PC-9 (cell line): ENCODE measurements around the gene DACH1. TPM values are rescaled to one million over a fixed set of nuclear protein-coding genes. Genes with fewer than 3 reads are reported as not detected.

Experiments used
- BruUV-seq: library from RNA; stranded (reverse); fragments of 400-500 nt; replicated peaks from 2 replicates; lab custom pipeline; 2021; lab: Mats Ljungman, UMichigan
- CTCF ChIA-PET: fragments of 300-600 bp; sonication (Branson Sonifier 250); formaldehyde crosslinking; loops from one replicate; lab custom pipeline; 2022; ENCODE audit warnings: antibody characterized with exemption; lab: Charles Lee
- POLR2A ChIA-PET: fragments of 300-600 bp; sonication (Branson Sonifier 250); formaldehyde crosslinking; loops from one replicate; lab custom pipeline; 2022; ENCODE audit warnings: antibody characterized with exemption; ENCODE audit not compliant: unreplicated experiment; lab: Charles Lee
- DNase-seq, 2 experiments: peaks; one replicate each; pipeline versions ENCODE4 v3.0.0 to v3.0.0-alpha.2; 2015 to 2022; ENCODE audit warnings: mixed read lengths in 1 of 2
- H2AFZ ChIP-seq: fragments of 200-600 bp; sonication (generic); 2 replicates; pipeline ENCODE4 v1.8.1; 2017; ENCODE audit warnings: antibody characterized with exemption
- H3F3A ChIP-seq: fragments of 200-600 bp; sonication (generic); 2 replicates; pipeline ENCODE4 v1.8.1; 2017; ENCODE audit warnings: antibody characterized with exemption, mild to moderate bottlenecking, low read depth; ENCODE audit not compliant: insufficient read depth
- H3K27ac ChIP-seq: fragments of 200-600 bp; sonication (generic); 2 replicates; pipeline ENCODE4 v1.6.1; 2016; ENCODE audit warnings: mixed run types
- H3K27me3 ChIP-seq: fragments of 200-600 bp; sonication (generic); 2 replicates; pipeline ENCODE4 v1.6.1; 2016; ENCODE audit warnings: low read depth, mixed run types; ENCODE audit not compliant: insufficient read depth
- H3K36me3 ChIP-seq: fragments of 200-600 bp; sonication (generic); 2 replicates; pipeline ENCODE4 v1.6.1; 2016; ENCODE audit warnings: low read depth, mixed run types
- H3K4me1 ChIP-seq: fragments of 200-600 bp; sonication (generic); replicated peaks from 2 replicates; pipeline ENCODE4 v1.6.1; 2016; ENCODE audit warnings: mixed run types; ENCODE audit not compliant: insufficient read depth
- H3K4me2 ChIP-seq: fragments of 200-600 bp; sonication (generic); 2 replicates; pipeline ENCODE4 v1.6.1; 2017; ENCODE audit warnings: mixed run types
- H3K4me3 ChIP-seq: fragments of 200-600 bp; sonication (generic); 2 replicates; pipeline ENCODE4 v1.6.1; 2016; ENCODE audit warnings: mixed run types
- H3K79me2 ChIP-seq: fragments of 200-600 bp; sonication (generic); 2 replicates; pipeline ENCODE4 v1.6.1; 2017; ENCODE audit warnings: low read depth, mixed run types
- H3K9me2 ChIP-seq: fragments of 200-600 bp; sonication (generic); 2 replicates; pipeline ENCODE4 v1.8.1; 2017; ENCODE audit warnings: mild to moderate bottlenecking; ENCODE audit not compliant: insufficient read depth
- H3K9me3 ChIP-seq: fragments of 200-600 bp; sonication (generic); 2 replicates; pipeline ENCODE4 v1.8.1; 2016; ENCODE audit warnings: low read depth; ENCODE audit not compliant: insufficient read depth
- H4K20me1 ChIP-seq: fragments of 200-600 bp; sonication (generic); 2 replicates; pipeline ENCODE4 v1.8.1; 2017; ENCODE audit not compliant: insufficient read depth
- EZH2 ChIP-seq: fragments of 200-600 bp; sonication (generic); IDR thresholded peaks from 2 replicates; pipeline ENCODE4 v1.8.0; 2017; ENCODE audit warnings: antibody characterized with exemption, low read depth
- intact Hi-C: fragments of 100-400 bp; cut with micrococcal nuclease; formaldehyde crosslinking; loops from one replicate; pipeline ENCODE4 v1.10.0; 2022; ENCODE audit not compliant: unreplicated experiment
- total RNA-seq: library from RNA; stranded (reverse); gene quantifications from 2 replicates; pipeline ENCODE4 v1.2.3, GENCODE V29; 2021
- TF ChIP-seq, protein P1 (sequence below): fragments of 200-600 bp; sonication (generic); conservative IDR thresholded peaks from 2 replicates; pipeline ENCODE4 v1.6.1; 2017; ENCODE audit warnings: mixed run types, antibody characterized with exemption, mild to moderate bottlenecking, moderate library complexity

Gene DACH1
- total RNA-seq, 1 experiment from 2014 or later, result 1.5 TPM

DNA sequence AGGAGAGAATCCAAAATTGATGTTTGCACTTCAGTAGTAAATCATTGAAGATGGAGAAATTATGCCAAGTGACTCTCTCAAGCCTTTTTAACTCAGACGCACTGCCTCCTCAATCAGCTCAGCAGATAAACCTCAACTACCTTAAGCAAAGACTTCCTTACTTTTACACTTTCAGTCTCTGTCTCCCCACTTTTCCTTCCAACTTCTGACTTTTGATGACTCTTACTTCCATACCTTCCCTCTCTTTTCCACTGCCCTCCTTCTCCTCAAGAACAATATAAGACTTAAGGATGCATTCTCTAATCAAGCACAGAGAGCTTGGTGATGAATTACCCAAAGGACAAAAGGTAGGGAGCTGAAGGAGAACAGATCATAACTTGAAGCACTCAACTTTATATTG is 4.8 kb upstream of the DACH1 start:
- Histone ChIP-seq H2AFZ (no peak overlapping the region), H3K9me3 (no peaks in the 10 kb centered on the region), H3K4me3 (no peak overlapping the region), H3K79me2 (no peaks in the 10 kb centered on the region), H3F3A (no peaks in the 10 kb centered on the region), H3K9me2 (no peaks in the 10 kb centered on the region), H4K20me1 (no peaks in the 10 kb centered on the region), H3K27me3 (peaks cover 13% of the 10 kb centered on the region; the same call in 1 of the 2 replicates), H3K4me1 (no peaks in the 10 kb centered on the region), H3K4me2 (no peak overlapping the region), H3K27ac (no peak overlapping the region), H3K36me3 (no peaks in the 10 kb centered on the region)
- no peak for TF ChIP-seq EZH2
- TF ChIP-seq, protein P1, sequence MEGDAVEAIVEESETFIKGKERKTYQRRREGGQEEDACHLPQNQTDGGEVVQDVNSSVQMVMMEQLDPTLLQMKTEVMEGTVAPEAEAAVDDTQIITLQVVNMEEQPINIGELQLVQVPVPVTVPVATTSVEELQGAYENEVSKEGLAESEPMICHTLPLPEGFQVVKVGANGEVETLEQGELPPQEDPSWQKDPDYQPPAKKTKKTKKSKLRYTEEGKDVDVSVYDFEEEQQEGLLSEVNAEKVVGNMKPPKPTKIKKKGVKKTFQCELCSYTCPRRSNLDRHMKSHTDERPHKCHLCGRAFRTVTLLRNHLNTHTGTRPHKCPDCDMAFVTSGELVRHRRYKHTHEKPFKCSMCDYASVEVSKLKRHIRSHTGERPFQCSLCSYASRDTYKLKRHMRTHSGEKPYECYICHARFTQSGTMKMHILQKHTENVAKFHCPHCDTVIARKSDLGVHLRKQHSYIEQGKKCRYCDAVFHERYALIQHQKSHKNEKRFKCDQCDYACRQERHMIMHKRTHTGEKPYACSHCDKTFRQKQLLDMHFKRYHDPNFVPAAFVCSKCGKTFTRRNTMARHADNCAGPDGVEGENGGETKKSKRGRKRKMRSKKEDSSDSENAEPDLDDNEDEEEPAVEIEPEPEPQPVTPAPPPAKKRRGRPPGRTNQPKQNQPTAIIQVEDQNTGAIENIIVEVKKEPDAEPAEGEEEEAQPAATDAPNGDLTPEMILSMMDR, result no peak
- intact Hi-C loops, result loop anchor here (10.0 kb wide), 1 partner anchor 567 kb away; no protein-coding TSS in a partner anchor
- CTCF ChIA-PET, result no interaction called here
- no peak for DNase-seq
- POLR2A ChIA-PET, result interaction anchor here (0.6 kb wide), 1 partner anchor 728 kb away, joined by 4 read pairs; no protein-coding TSS in a partner anchor
- BruUV-seq, result no TSS peak

DNA sequence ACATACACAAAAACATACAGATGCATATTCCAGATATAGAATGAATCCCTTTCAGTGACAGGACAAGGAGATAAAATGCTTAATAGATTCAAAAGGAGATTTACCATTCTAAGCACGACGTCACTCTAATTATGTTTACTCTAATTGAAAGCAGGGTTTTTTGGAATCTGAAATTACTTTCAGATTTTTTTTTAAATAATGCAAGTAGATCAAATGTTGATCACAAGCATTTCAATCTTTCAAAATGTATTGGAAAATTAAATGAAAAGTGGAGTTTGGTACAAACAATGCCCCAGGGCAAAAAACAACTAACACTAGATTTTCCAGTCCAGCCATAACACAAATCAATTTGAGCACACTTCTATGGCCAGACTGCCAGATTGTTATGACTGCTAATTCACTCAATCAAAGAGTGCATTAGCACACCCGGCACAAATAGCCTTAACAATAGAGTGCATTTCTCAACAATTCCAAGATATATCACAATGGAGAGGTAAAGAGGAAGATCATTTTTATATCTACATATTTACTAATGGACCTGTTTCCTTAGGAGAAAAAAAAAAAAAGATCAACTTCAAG is 4.3 kb upstream of the DACH1 start:
- Histone ChIP-seq H3K4me3 (no peak overlapping the region), H2AFZ (no peak overlapping the region), H4K20me1 (no peaks in the 10 kb centered on the region), H3K79me2 (no peaks in the 10 kb centered on the region), H3K27ac (no peak overlapping the region), H3K4me2 (no peak overlapping the region), H3K27me3 (peaks cover 13% of the 10 kb centered on the region; the same call in 1 of the 2 replicates), H3F3A (no peaks in the 10 kb centered on the region), H3K9me2 (no peaks in the 10 kb centered on the region), H3K36me3 (no peaks in the 10 kb centered on the region), H3K9me3 (no peaks in the 10 kb centered on the region), H3K4me1 (no peaks in the 10 kb centered on the region)
- intact Hi-C loops, result loop anchor here (10.0 kb wide), 1 partner anchor 566 kb away; no protein-coding TSS in a partner anchor
- no TSS peak for BruUV-seq
- no peak for DNase-seq
- ChIA-PET POLR2A (interaction anchor here (0.6 kb wide), 1 partner anchor 729 kb away, joined by 4 read pairs; no protein-coding TSS in a partner anchor), CTCF (no interaction called here)
- TF ChIP-seq EZH2, result no peak
- TF ChIP-seq, protein P1, result no peak

GRCh38 chr13:71870100-71870499 is 3.1 kb upstream of the DACH1 start:
- Histone ChIP-seq H3K27ac (no peak overlapping the region), H3K9me3 (no peaks in the 10 kb centered on the region), H3K4me2 (no peak overlapping the region), H3K27me3 (peaks cover 19% of the 10 kb centered on the region; the same call in 1 of the 2 replicates), H3K79me2 (no peaks in the 10 kb centered on the region), H3K9me2 (no peaks in the 10 kb centered on the region), H3K36me3 (no peaks in the 10 kb centered on the region), H2AFZ (no peak overlapping the region), H3K4me1 (no peaks in the 10 kb centered on the region), H3K4me3 (no peak overlapping the region), H3F3A (no peaks in the 10 kb centered on the region), H4K20me1 (no peaks in the 10 kb centered on the region)
- DNase-seq, result no peak
- intact Hi-C loops, result loop anchor here (10.0 kb wide), 1 partner anchor 565 kb away; no protein-coding TSS in a partner anchor
- TF ChIP-seq EZH2, result no peak
- TF ChIP-seq, protein P1, result no peak
- CTCF ChIA-PET, result no interaction called here
- BruUV-seq, result no TSS peak
- POLR2A ChIA-PET, result no interaction called here
